SH-SY5Y (cell line): ENCODE data around the gene NDUFB4.

Experiments used
- GATA2 ChIP-seq: IDR thresholded peaks from 2 replicates; pipeline ENCODE4 v1.6.1; 2011; ENCODE audit warnings: mild to moderate bottlenecking, low read depth, low read length
- GATA3 ChIP-seq: IDR thresholded peaks from 2 replicates; pipeline ENCODE4 v1.6.1; 2011; ENCODE audit warnings: low read depth, mild to moderate bottlenecking, low read length, moderate library complexity

NDUFB4 gene

GRCh38 chr3:120641696-120642246 lies 45.6 kb downstream of the NDUFB4 start:
- no peak for TF ChIP-seq GATA3
- TF ChIP-seq GATA2, result no peak

- TF ChIP-seq GATA3 (no peak), GATA2 (no peak)
Measured at GRCh38 chr3:120642368-120642948, 46.3 kb downstream of the NDUFB4 start.

- TF ChIP-seq GATA2 (no peak), GATA3 (no peak)
Measured at GRCh38 chr3:120645083-120645845, 49.1 kb downstream of the NDUFB4 start.

GRCh38 chr3:120646771-120647432 lies 50.8 kb downstream of the NDUFB4 start:
- TF ChIP-seq GATA2, result no peak
- TF ChIP-seq GATA3, result no peak

GRCh38 chr3:120648290-120648689 lies 52.2 kb downstream of the NDUFB4 start:
- no peak for TF ChIP-seq GATA2
- TF ChIP-seq GATA3, result no peak

- TF ChIP-seq GATA2 (no peak), GATA3 (no peak)
Measured at GRCh38 chr3:120649830-120650233, 53.7 kb downstream of the NDUFB4 start.

GRCh38 chr3:120650311-120650710 lies 54.2 kb downstream of the NDUFB4 start:
- TF ChIP-seq GATA3 (no peak), GATA2 (no peak)
